Fibroblast of lung (primary cell): ENCODE measurements around the gene LCNL1.

Experiments
- EZH2 ChIP-seq: IDR thresholded peaks from 2 replicates; pipeline ENCODE4 v1.5.1; 2012; ENCODE audit warnings: low read length, control low read depth, mild to moderate bottlenecking; ENCODE audit errors: missing control alignments
- TF ChIP-seq, protein P1 (sequence below), 2 donors: IDR thresholded peaks in 1 of 2; conservative IDR thresholded peaks in 1 of 2; 1 replicate in 1 of 2; 2 replicates in 1 of 2; pipeline ENCODE4 v1.5.1; 2011 to 2012; ENCODE audit warnings: low read length in 2 of 2, control low read depth in 1 of 2, inconsistent platforms in 1 of 2, low read depth in 1 of 2, mild to moderate bottlenecking in 1 of 2

GRCh38 chr9:137026384-137026783, 43.6 kb downstream of the LCNL1 start:
- TF ChIP-seq, protein P1, sequence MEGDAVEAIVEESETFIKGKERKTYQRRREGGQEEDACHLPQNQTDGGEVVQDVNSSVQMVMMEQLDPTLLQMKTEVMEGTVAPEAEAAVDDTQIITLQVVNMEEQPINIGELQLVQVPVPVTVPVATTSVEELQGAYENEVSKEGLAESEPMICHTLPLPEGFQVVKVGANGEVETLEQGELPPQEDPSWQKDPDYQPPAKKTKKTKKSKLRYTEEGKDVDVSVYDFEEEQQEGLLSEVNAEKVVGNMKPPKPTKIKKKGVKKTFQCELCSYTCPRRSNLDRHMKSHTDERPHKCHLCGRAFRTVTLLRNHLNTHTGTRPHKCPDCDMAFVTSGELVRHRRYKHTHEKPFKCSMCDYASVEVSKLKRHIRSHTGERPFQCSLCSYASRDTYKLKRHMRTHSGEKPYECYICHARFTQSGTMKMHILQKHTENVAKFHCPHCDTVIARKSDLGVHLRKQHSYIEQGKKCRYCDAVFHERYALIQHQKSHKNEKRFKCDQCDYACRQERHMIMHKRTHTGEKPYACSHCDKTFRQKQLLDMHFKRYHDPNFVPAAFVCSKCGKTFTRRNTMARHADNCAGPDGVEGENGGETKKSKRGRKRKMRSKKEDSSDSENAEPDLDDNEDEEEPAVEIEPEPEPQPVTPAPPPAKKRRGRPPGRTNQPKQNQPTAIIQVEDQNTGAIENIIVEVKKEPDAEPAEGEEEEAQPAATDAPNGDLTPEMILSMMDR (conservative IDR thresholded peaks at IDR 0.05 in 1 of 2, IDR thresholded peaks at IDR 0.05 in 1 of 2; ENCODE audit: low read depth in 1 of 2, low read length in 2 of 2) = no peak
- no peak for TF ChIP-seq EZH2
